CMK (cell line): ENCODE results near the gene LRP1B.

ENCODE experiments used
- DNase-seq: peaks from one replicate; pipeline ENCODE4 v3.0.0-alpha.2; 2010; ENCODE audit warnings: low read depth

Gene LRP1B

DNA sequence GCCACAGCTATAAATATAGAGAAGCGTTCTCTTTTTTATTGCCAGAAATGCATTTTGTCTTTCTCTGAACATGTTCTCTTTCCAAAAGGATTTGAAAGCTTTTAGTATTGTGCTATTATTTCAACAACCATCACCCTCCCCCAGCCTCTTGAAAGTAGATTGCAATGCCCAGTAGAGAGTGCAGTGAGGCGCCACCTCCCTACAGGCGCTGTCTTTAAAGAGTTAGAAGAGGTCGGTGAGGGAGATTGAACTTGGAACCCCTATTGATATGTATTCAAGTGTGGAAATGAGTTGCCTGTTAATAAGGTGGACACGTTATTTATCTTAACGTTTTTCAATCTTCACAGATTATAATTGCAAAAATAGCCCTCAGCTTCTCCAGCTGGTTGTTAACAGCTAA, 360.3 kb downstream of the LRP1B start:
- DNase-seq, result no peak

DNA sequence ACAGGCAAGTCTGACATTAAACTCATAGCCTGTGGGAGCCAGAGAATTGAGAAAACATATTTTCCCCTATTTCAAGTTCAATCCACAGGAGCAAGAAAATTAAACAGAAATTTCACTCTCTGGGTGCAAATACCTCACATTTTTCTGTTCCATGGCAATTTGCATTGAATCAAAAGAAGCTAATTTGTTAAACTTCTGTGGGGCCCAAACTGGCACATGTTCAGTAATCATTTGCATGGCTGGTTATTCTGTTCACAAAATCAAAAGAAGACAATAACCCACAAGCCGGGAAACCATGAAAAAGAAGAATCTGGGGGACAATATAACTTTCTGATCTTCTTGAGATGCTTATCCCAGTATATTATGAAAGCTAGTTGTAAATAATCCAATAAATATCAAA, 363.1 kb downstream of the LRP1B start:
- DNase-seq, result no peak

DNA sequence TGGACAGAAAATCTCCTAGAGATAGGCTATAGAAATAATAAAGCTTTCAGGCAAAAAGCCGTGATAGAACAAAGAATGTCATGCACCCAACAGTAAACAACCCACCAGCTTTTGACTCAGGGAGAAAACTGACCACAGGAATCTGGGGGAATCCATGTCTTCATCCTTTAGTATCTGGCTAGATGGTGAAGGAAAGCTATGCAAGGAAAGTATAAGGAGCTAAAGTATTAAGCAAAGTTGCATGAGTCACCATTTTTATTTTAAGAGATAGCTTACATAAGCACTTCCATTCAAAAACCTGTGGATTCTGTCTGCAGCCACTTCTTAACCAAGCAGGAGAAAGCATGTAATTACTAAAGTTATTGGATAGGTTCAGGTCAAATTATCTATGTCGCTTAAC, 363.8 kb downstream of the LRP1B start:
- no peak for DNase-seq

DNA sequence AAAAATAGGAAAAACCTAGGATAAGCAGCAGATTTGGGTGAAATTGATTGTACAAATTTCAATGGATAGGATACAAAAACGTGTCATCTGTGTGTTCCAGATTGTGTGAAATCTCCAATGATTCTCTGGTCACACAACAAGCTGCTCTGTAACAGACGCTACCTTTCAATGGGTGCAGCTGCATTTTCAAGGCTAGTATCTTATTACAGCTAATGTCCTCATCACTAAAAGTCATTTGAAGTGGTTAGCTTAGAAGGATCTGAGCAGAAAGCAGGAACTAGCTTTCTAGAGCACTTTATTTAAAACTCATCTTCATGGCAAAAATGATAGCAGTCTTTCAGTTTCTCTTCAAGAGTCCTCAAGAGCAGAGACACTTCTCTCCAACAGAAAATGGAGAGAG, 364.6 kb downstream of the LRP1B start:
- no peak for DNase-seq

DNA sequence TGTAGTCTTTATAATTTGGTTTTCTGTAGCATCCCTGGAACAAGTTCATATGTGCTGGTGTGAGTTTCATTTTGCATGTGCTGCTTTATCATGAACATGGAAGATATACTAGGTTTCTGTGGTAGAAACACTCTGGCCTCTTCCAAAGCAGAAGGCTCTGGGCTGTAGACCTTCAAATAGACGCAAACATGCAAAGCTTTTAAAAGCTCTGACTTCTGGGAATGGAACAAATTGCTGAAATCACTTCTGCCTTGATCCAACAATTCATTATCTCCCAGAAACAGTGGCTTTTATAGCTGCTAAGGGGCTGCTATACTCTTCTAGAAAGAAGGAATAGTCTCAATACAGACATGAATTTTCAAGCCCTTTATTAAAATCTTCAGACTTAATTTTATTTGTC, 382.2 kb downstream of the LRP1B start:
- no peak for DNase-seq

DNA sequence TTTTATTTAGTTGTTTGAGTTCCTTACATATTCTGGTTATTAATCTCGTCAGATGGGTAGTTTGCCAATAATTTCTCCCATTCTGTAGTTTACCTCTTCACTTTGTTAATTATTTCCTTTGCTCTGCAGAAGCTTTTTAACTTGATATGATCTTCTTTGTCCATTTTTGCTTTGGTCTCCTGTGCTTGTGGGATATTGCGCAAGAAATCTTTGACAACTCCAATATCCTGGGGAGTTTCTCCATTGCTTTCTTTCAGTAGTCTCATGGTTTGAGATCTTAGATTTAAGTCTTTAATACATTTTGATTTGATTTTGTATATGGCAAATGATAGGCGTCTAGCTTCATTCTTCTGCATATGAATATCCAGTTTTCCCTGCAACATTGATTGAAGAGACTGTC, 389.2 kb downstream of the LRP1B start:
- DNase-seq, result no peak

DNA sequence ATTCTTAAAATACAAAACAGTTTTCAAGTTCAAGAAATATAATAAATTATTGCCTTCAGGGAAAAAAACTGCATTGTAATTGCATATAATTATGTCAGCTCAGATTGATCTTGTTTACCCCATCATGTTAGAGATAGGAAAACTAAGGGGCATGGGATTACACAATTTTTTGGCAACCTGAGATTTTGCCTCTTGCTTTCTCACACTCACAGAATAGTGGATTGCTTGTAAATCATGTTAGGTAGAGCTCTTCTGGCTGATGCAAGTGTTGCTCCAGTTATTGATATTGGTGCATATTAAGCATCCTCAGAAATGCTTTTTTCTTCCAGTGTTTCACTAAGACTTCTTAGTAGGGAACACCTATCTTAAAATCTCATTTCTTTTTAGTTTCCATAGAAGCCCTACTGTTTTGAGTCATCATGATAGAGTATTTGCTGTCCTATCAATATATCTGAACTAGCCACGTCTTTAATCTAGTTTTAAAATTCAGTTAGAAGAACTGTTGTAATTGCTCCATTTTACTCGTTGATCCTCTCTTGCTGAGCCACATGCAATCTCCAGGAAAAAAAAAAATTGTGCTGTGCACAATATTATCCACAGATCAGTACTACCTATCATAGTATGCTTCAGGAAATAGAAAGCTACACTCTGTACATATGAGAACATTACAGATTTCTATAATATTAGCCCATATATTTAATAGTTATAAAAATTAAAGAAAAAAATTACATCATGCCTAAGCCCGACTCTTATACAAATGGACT, 393.1 kb downstream of the LRP1B start:
- no peak for DNase-seq

DNA sequence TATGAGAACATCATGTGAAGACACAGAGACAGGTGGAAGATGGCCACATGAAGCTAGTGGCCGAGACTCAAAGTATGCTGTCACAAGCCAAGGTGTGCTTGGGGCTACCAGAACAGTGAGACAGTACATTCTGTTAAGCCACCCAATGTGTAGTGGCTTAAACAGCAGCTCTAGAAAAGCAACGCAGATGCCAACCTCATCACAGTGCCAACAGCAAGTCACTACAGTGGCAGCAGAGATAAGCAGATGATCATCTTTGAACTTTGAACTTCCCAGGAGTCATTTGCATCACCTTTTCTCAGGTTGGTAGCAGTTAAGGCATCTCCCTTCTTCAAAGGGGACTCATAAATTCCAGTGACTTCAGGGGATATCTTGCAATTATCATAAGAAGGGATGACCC, 394.4 kb downstream of the LRP1B start:
- DNase-seq, result no peak

DNA sequence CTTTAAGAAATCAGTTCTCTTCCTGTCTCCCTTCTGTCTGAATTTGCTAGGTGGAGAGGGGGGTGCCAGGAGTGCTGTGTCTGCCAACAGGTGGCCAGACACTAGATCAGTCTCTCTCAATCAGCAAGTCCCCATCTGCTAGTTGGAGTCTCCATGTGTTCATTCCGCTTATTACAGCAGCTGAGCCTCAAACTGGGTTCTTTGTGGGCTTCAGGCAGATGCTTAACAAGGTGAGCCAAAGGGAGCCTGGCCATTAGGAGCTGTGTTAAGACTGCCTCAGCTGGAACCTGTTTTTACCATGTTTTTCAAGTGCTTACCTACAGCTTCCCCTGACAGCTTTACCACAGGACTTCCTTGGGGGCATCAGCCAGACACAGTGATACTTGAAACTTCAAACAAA, 401.9 kb downstream of the LRP1B start:
- DNase-seq, result no peak

DNA sequence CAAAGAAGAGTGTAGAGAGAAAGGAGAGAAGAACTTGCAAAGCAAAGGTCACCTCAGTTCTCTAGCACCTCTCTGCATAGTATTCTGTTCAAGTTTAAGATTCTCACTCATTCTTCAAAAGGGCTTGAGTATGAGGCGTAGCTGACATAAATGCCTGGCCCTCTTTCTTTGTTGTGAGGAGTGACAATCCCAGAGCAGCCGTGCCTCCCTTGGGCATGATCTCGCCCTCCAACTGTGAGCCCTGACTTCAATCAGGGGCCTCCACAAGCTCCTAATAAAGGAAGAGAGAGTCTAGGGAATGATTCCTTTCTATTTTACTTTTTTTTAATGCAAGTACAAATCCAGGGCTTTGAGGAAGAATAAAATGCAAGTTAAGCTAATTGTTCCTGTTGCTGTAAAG, 402.7 kb downstream of the LRP1B start:
- DNase-seq, result no peak

DNA sequence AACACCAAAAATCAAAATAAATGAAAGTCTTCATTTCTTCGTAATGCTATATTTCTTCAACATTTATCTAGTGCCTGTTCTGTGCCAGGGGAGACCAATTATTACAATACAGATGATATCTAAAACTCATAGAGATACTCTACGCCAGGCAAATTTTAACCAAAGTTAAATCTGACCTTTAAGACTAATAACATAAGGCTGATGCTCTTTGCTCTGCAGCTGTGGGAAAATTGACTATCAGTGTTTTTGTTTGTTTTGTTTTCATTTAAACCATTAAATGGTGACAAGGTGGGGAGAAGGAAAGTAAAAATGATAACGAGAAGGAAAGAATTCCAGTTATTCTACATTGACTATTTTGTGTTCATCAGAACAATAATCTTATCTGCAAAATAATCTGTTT, 406.4 kb downstream of the LRP1B start:
- DNase-seq, result no peak

DNA sequence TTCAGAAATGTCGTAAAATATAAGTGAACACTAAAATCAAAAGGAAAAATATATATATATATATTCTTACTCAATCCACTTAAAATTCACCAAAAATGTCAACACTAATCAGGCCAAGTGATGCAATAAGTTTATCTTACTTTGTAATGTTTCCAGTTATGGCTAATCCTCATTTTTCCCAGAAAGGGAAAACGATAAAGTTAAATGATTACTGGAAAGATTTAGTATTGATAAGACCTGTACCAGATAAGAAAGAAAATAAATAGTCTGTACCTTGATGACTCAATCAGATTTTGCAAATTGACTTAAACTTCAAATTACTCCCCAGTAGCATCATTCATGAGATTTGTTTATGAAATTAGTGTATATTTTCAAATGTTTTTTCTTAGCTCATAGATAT, 407.0 kb downstream of the LRP1B start:
- DNase-seq, result no peak

DNA sequence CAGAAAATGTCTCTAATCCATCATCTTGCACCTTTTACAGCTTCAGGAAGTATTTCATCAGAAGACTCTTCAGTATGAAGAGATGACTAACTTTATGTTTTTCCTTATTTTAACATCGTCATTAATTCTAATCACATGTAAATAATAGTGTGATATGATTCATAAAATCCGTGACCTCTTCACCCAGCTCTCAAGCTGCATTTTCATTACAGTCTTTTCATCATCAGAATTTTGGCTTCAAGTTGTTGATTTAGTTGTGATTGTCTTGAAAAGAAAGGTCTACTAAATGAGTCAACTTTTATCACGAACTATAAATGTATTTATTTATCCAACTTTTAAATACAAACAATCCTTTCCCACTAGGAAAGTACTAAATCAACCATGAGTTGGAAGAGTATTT, 410.3 kb downstream of the LRP1B start:
- no peak for DNase-seq

DNA sequence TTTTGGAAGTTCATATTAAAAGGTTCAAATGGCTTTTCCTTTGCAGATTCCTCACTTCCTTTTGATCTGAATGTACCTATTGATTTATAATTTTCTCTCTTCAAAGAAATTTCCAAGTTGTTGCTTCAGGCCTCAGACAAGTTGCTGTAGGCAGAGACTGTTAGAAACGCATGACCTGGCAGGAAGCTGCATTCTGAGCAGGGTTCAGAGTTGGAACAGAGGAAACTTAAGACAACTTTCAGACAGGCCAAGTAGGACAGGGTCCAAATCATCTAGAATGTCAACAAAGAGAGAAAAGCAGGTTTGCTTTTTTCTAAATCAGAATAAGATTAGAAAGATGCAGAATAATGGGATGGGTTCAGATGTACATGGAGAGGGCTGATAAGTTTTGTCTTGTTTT, 416.3 kb downstream of the LRP1B start:
- DNase-seq, result no peak

DNA sequence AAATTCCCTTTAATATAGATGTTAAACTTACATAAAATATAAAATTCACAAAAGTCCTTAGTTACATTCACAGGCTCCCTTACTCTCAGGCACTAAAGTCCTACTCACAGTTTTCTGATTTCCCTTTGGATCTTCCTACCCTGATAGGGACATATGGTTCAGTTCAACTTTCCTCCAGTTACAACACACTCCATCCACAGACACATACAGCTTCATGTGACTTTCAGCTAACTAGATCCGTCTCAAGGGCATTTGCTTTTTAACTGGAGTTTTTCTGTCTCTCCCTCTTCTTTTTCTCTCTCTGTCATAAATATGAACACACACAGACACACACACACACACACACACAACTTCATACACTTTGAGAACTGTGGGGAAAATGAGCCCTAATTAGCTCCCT, 419.2 kb downstream of the LRP1B start:
- DNase-seq, result no peak

DNA sequence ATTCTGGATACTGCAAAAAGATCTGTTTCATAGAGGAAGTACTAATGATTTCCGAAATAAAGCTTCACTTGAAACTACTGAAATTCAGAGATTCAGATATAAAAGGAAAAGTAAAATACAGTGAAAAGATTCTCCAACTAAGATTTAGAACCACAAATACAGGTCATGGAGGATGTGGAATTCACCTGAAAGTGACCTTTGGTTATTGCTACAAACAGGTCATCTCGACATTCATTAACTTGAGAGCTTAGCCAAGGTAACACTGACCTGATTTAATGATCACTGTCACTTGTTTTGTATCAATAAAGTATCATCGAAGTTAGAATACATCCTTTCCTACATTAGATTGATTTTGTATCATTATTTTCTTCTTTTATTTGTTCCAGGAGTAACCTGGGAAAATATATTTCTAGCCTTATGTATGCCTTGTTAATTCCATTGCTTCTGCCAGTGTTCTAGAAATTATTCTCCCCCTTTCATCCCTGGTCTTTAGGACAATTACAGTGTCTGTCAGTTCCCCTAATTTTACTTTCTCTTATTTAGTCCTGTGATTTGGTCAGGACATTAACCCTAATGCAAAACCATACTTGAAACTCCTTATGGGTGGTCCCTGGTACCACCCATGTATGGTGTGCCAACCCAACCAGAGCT, 420.1 kb downstream of the LRP1B start:
- DNase-seq, result no peak

DNA sequence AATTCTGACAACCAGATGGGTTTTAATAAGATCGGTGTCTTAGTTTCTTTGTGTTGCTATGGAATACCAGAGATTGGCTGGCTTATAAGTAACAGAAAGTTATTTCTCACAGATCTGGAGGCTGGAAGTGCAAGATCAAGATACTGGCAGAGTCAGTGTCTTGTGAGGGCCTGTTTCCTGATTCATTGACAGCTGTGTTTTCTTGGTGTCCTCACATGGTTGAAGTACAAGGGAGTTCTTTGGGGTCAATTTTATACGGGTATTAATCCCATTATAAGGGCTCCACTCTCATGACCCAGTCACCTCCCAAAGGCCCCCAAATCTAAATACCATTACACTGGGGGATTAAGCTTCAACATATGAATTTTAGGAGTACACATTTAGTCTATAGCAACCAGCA, 421.1 kb downstream of the LRP1B start:
- no peak for DNase-seq

DNA sequence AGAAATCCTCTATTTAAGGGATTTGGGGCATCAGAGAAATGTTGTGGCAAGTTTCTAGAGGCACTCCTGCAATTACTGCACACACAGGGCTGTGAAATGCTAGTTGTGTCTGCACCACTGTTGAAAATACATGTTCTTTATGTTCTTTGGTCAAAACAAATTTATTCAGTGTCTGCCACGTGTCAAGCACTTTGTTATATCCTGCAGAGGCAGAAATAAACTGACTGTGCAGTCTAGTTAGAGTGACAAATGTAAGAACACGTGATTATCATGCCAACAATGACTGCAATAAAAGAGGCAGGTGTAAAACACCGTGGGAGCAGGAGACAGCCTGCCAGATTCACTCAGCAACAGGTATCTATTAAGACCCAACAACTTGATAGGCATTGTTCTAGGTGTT, 423.3 kb downstream of the LRP1B start:
- DNase-seq, result no peak

DNA sequence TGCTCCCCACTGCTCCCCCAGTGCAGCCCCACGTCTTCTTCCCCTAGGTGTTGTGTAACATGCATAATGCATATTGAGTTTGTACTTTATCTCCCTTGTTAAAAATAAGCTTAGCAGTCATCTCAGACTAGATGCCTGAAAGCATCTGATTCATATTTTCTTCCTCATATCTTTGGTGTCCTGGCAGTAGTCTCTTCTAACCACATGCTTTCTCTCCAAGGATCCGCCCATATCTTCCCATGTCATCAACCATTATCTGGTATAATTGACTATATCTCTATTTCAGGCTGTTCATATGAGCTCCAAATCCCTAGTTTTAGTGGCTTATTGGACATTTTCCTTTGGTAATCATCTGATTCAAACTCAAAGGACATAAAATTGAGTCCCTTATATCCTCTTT, 426.3 kb downstream of the LRP1B start:
- DNase-seq, result no peak

DNA sequence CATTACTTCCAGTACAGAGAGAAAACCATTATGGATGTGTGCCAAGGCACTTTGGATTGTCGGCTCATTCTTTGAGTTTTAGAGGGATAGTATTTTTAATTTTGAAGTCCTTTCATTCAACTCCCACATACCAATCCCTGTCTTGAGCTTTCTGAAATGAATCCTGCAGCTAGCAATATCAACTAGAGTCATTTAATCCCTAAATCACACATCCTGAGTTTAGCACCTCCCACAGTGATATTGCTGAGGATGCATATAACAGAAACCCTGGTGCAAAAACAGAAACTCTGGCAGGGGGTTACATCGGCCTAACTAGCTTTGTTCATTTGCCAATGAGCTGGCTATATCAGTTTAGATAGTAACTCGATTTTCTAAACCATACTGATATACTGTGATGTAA, 427.3 kb downstream of the LRP1B start:
- no peak for DNase-seq

DNA sequence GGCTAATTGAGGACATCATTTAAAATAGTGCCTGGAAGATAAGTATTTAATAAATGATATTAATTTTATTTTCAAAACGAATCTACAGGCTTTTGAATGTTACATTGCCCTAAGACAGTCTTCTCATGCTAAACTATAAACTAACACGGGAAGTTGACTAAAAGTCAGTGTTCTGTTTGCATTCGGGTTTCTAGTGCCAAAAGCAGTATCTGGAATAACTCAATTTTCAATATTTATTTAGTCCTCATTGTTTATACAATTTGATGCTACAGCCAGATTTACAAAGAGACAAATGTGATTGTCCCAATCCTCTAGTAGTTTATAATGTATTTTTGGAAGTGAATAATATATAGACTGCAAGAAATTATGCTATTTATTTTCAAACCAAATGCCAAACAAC, 429.2 kb downstream of the LRP1B start:
- DNase-seq, result no peak

DNA sequence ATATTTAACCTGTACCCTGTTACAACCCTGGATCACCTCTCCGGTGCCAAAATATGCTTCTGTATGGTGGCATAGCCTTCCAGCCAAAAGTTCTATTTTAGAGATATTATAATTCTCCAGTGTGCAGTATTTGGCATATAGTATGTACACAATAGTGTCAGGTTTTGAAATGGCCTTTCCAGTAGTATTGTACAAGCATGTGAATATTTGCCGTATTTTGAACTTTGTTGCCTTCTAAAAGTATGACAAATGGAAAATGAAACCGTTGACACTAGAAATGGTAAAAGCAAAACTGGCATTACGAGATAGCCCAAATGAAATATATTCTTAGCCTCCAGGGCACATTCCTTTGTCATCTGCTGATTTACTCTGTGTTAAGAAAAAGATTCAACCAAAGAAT, 431.2 kb downstream of the LRP1B start:
- DNase-seq, result no peak

DNA sequence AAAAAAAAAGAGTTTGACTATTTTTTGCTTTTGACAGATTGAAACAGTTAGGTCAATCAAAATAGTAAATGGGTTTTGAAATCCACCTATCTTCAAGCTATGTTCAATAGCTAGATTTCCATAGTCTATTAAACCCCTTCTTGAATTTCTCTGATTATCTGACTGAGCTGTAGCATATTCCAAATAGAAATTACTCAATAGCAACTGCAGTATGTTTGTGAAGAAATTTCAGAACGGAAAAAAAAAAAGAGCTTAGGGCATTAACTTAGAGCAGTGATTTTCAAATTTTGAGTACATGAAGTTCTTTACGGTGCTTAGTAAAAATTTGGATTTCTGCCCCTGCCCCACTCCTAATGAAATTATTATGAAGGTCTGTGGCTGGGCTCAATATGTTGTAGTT, 432.3 kb downstream of the LRP1B start:
- no peak for DNase-seq

DNA sequence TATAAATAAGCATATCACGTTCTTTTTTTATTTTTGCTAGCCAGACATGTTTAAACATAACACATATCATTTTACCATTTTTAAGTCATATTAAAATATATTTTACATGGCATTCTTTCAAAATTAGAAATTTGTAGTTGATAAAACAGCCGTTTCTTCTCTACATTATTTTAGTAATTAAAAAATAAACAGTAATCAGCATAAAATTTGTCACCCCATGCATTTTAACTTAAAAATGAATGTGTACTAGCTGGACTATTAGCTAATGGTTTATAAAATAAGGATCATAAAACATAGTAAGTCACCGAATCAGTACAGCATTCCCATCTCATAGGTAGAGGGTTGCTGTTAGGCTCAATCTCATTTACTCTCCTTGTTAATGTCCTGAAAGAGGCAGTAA, 433.8 kb downstream of the LRP1B start:
- no peak for DNase-seq
